ENCODE measurements around the gene PNPLA7.
A peak's percentile ranks its signal among the peaks of the same experiment; 100 is the strongest.
"Not testable (repeated sequence)": the region's sequence is repeated elsewhere in the genome, so short reads cannot be mapped to it uniquely, and the experiment has no call there.

Gene PNPLA7

GRCh38 chr9:137540536-137540935 lies 9.7 kb downstream of the PNPLA7 start:
- no peak for DNase-seq (ENCODE audit: low read depth)

- DNase-seq (ENCODE audit: low read depth): no peak
Measured at GRCh38 chr9:137538058-137538457, 12.1 kb downstream of the PNPLA7 start.

- not testable (repeated sequence) for DNase-seq (ENCODE audit: low read depth)
Measured at GRCh38 chr9:137536594-137537131, 13.5 kb downstream of the PNPLA7 start.

GRCh38 chr9:137535120-137535428 lies 15.1 kb downstream of the PNPLA7 start:
- DNase-seq (ENCODE audit: low read depth): no peak

GRCh38 chr9:137534256-137535119 lies 15.7 kb downstream of the PNPLA7 start:
- peak; percentile 67 for DNase-seq (ENCODE audit: low read depth)

- not testable (repeated sequence) for DNase-seq (ENCODE audit: low read depth)
Measured at GRCh38 chr9:137532891-137533468, 17.2 kb downstream of the PNPLA7 start.

GRCh38 chr9:137531099-137531765 lies 19.0 kb downstream of the PNPLA7 start:
- no peak for DNase-seq (ENCODE audit: low read depth)

GRCh38 chr9:137530331-137530730 lies 19.9 kb downstream of the PNPLA7 start:
- DNase-seq (ENCODE audit: low read depth): no peak

- no peak for DNase-seq (ENCODE audit: low read depth)
Measured at GRCh38 chr9:137524981-137525317, 25.3 kb downstream of the PNPLA7 start.

- no peak for DNase-seq (ENCODE audit: low read depth)
Measured at GRCh38 chr9:137524161-137524980, 25.8 kb downstream of the PNPLA7 start.

- DNase-seq (ENCODE audit: low read depth): no peak
Measured at GRCh38 chr9:137522746-137523455, 27.3 kb downstream of the PNPLA7 start.

- no peak for DNase-seq (ENCODE audit: low read depth)
Measured at GRCh38 chr9:137521405-137521985, 28.7 kb downstream of the PNPLA7 start.

- DNase-seq (ENCODE audit: low read depth): no peak
Measured at GRCh38 chr9:137520614-137521404, 29.4 kb downstream of the PNPLA7 start.

- DNase-seq (ENCODE audit: low read depth): no peak
Measured at GRCh38 chr9:137519553-137519952, 30.6 kb downstream of the PNPLA7 start.

- DNase-seq (ENCODE audit: low read depth): peak; percentile 25
Measured at GRCh38 chr9:137518661-137519459, 31.3 kb downstream of the PNPLA7 start.

- no peak for DNase-seq (ENCODE audit: low read depth)
Measured at GRCh38 chr9:137516144-137516917, 33.9 kb downstream of the PNPLA7 start.

GRCh38 chr9:137515338-137515724 lies 34.9 kb downstream of the PNPLA7 start:
- DNase-seq (ENCODE audit: low read depth): no peak

GRCh38 chr9:137514691-137515337 lies 35.4 kb downstream of the PNPLA7 start:
- no peak for DNase-seq (ENCODE audit: low read depth)
